ENCODE results near the gene DISP2.

DNA sequence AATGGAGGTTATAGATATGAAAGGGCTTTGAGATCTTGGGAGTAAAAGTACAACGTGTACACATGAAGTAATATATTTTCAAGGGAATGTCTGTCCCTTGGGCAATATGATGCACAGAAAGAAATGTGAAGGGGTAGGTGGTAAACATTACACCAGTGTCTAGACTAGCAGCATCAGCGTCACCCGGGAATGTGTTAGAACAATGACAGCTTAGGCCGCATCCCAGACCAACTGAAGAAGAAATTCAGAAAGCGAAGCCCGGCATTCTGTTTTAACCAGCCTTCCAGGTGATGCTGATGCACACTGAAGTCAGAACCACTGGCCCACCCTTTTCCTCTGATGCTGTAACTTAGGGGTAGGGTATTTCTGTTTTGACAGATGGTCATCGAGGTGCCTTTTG, 28.2 kb upstream of the DISP2 start:
- TF ChIP-seq, protein P1, sequence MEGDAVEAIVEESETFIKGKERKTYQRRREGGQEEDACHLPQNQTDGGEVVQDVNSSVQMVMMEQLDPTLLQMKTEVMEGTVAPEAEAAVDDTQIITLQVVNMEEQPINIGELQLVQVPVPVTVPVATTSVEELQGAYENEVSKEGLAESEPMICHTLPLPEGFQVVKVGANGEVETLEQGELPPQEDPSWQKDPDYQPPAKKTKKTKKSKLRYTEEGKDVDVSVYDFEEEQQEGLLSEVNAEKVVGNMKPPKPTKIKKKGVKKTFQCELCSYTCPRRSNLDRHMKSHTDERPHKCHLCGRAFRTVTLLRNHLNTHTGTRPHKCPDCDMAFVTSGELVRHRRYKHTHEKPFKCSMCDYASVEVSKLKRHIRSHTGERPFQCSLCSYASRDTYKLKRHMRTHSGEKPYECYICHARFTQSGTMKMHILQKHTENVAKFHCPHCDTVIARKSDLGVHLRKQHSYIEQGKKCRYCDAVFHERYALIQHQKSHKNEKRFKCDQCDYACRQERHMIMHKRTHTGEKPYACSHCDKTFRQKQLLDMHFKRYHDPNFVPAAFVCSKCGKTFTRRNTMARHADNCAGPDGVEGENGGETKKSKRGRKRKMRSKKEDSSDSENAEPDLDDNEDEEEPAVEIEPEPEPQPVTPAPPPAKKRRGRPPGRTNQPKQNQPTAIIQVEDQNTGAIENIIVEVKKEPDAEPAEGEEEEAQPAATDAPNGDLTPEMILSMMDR (IDR thresholded peaks at IDR 0.05) = no peak
- TF ChIP-seq POLR2A (IDR thresholded peaks at IDR 0.05) = no peak

All from uterus (tissue), 2 donors.